Muscle of back (tissue), 11 donors: ENCODE results near the gene TXNDC17. TPM values are rescaled to one million over a fixed set of nuclear protein-coding genes. Genes with fewer than 3 reads are reported as not detected.
"Not testable (repeated sequence)": the region's sequence is repeated elsewhere in the genome, so short reads cannot be mapped to it uniquely, and the experiment has no call there.

ENCODE experiments used
- DNase-seq, 3 donors: peaks; one replicate each; pipeline versions ENCODE4 v3.0.0 to v3.0.0-alpha.2; 2013
- polyA plus RNA-seq, 10 donors: library from polyadenylated mRNA; unstranded; fragments of 120-200 nt; gene quantifications; one replicate each; pipeline ENCODE4 v1.2.1, GENCODE V29; 2013; ENCODE audit not compliant: insufficient read length in 10 of 10

Gene TXNDC17
- polyA plus RNA-seq, 10 donors: 45.2 to 74.2 (median 52.4) TPM

GRCh38 chr17:6633263-6633662 lies 7.6 kb upstream of the TXNDC17 start:
- DNase-seq: no peak

GRCh38 chr17:6636105-6636504 lies 4.8 kb upstream of the TXNDC17 start:
- DNase-seq: no peak

DNA sequence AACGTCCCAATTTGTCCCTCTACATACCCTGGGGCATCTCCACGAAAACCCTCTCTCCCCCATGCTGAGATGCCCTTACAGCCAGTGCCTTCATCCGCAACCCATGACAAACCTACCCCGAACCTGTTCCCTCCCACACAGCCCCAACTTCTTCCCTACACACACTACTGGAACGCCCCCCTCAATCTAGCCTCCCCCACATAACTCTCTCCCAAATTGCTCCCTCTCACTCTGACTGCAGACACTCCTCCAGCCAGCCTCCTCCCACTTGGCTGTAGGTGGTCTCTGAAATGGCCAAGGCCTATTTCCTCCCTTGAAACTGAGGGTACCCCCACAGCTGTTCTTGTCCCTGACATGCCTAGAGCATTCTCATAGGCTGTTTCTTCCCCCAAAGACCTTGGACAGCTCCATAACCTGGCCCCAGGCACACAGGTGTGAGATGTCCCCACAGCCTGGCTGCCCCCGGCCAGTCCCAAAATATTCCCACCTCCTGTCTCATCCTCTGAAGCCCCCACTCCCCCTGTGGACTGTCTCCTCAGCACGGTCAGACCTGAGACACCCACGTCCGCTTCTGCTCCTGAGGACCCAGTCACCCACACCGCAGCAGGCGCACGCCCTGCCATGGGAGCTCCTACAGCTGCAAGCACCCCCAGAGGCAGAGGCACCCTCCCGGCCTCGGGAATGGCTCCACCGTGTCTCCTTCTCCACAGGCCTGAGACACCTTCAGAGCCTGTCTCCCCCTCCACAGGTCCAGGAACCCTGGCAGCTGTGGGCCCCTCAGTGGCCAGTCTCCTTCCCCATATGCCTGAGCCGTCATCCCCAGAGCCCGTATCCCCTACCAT lies 4.0 kb upstream of the TXNDC17 start:
- no peak for DNase-seq

DNA sequence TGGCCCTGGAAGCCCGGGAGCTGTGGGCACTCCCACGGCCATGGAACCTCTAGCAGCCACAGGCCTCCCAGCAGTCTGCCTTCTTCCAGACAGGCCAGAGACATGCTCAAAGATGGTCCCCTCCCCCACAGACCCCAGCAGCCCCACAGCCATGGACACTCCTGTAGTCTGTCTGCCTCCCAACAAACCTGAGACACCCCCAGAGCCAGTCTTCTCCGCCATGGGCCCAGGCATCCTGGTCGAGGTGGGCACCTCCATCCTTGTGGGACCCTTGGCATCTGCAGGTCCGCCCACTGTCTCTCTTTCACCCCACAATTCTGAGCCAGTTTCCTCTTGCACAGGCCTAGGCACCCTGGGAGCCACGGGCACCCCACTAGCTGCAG lies 3.4 kb upstream of the TXNDC17 start:
- DNase-seq: no peak

- no peak for DNase-seq
Measured at GRCh38 chr17:6638046-6638908, 2.6 kb upstream of the TXNDC17 start.

DNA sequence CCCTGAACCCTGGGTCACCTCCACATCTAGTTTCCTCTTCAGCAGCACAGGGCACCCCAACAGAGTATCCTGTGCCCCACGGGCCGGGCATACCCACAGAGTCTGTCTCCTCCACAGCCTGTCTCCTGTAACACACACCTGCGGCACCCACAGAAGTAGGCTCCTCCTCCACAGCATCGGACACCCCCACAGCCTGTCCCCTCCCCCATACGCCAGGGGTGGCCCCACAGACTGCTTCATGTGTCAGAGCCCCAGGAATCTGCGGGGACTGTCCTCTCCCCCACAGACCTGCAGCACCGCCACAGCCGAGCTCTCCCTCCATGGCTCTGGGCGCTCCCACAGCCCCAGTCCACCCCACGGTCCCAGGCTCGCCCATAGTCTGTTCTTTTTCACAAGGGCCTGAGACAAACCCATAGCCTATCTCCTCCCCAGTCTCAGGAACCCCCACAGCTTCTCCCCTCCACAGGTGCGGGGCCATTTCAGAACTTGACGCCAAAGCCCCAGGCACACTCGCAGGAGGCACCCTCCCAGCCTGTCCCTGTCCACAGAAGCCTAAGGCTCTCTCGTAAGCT lies 1.8 kb upstream of the TXNDC17 start:
- DNase-seq: no peak

DNA sequence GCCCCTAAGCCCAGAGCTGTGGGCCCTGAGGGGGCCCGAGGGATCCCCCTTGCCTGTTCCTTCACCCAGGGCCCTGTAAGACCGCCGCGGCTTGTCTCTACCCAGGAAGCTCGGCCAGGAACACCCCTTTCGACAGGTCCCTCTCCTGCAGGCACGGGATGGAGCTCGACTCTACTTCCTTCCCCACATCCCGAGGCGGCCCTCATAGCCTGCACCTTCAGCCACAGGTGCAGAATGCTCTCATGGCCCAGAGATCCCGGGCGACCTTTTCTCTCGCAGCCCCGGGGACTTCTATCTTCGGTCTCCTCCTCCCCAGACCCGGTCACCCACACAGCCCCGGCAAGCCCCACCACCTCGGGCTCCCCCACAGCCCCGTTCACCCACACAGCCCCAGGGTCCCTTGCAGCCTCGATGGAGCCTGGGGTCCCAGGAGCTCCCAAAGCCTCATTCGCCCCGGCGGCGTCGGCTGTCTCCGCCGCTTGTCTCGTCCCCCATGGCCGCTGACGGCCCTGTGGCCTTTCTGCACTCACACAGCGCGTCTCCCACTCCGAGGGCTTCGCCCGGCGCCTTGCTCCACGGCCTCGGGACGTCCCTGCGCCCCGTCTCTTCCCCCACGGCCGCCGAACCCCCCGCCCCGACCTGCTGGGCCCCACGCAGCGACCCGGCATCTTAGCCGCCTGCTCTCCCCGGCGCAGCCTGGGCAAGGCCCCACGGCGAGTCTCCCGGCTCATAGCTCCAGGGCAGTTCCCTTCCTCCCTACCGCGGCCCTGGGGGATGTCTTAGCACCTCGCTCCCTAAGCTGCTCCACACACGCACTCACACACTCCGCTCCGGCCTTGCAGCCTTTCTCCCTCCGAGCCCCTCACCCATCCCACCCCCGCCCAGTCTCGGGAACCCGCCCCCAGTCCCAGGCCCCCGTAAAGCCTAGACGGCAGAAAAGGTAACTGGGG lies 999 bp upstream of the TXNDC17 start:
- DNase-seq: no peak

DNA sequence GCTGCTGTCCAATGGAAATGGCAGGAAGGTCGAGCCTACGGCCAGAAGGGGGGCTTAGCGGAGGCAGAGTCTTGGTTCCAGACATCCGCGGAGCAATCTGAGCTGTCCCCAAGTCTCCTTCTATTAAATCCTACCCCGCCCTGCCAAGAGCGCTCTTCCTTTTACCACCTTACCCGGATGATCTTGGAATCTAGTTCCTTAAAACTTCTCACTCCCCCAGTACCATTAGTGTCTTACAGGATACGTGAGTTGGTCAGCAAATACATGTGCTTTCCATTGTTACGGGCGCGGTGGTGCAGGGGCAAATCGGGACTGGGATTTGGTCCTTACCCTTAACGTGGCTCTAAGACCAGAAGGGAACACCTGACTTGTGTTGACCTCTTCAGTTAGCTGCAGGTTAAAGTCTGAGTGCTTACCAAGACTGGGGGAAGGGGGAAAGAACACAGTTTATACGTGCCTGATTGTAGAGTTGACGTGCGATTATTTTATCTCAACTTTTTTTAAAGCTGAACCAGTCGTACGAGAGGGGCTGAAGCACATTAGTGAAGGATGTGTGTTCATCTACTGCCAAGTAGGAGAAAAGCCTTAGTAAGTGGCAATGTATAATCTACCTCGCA lies 495 bp downstream of the TXNDC17 start:
- peak in 1 of 3 donors; percentile 5 for DNase-seq

- no peak for DNase-seq
Measured at GRCh38 chr17:6642592-6642991, 1.7 kb downstream of the TXNDC17 start.

DNA sequence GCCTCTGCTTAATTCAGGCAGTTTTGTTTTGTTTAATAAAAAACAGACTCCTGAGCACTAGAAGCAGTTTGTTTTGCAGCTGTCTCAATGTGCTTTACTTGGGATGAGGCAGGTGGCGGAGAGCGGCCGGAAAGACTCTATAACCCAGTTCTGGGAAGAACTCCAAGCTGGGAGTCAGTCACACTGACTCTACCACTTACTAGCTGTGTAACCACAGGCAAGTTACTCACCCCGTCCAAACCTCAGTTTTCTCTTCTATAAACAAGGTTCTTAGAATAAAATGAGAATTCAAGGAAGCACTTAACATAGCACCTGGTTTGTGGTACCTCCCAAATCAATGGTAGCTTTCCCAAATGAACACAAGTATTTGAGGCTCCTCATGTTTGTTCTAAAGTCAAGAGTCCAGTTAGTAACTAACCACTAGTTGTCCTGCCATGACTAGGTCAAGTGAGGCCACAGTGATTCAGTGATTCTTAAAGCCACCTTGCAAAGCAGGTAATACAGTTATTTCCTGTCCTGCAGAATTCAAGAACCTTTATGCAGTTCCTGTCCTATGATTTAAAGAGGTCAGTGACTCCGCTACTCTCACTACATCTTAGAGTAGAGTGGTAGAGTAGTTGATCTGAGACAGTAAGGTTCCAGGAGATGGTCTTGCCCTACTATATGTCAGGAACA lies 2.7 kb downstream of the TXNDC17 start:
- DNase-seq: peak in 1 of 3 donors; percentile 60

DNA sequence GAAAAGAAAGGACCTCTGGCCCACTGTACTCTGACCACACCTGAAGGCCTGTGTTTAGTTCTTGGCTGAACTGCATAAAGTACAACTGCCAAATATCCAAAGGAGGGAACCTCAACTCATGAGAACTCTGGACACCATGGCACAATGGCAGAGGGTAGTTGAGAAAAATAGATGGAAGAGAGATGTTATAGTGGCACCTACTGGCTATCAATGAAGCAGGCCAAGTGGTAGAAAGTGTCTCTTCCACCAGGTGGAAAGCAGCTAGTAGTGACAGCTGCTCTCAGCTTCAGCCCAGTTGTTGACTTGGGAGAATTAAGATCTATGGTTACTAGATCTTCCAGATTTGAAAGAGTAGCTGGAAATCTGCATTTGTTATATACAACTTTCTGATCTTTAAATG lies 7.3 kb downstream of the TXNDC17 start:
- DNase-seq: no peak

DNA sequence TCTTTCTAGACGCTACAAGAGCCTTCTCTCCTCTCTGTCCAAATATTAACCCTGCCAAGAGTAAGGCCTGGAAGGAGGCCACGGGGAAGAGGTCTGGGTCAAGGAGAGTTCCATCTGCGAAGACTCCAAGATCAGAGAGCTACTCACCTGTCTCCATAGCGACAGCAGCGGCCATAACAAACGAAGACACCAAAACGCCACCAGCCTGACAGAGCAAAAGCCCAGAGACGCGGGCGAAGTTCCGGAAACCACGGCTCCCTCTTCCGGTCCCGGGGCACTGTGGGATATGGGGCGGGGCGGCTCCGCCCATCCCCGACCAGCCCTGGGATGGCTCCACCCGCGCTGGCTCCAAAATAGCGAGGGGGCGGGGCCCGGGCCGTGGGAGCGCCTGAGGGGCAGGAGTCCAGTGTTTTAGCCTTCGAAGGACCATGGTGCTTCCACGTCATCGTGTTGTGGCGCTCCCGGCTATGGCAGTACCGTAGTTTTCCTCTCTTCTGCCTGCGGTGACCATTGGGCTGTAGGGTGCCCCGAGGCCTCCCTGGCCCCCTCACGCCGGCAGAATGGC lies 10.6 kb downstream of the TXNDC17 start, which contains the start of the genes C17orf100 and MED31:
C17orf100 (plus strand) TSS at position 409 of the 565 bp plus-strand sequence; CDS start at position 561, 152 bp downstream.
MED31 (minus strand) TSS at position 252 of the 565 bp plus-strand sequence; CDS start at position 175, 77 bp downstream.
- DNase-seq: peak; percentile 92 to 96 (median 92)

GRCh38 chr17:6651919-6652452 lies 11.1 kb downstream of the TXNDC17 start:
- DNase-seq: peak; percentile 25 to 83 (median 63)

DNA sequence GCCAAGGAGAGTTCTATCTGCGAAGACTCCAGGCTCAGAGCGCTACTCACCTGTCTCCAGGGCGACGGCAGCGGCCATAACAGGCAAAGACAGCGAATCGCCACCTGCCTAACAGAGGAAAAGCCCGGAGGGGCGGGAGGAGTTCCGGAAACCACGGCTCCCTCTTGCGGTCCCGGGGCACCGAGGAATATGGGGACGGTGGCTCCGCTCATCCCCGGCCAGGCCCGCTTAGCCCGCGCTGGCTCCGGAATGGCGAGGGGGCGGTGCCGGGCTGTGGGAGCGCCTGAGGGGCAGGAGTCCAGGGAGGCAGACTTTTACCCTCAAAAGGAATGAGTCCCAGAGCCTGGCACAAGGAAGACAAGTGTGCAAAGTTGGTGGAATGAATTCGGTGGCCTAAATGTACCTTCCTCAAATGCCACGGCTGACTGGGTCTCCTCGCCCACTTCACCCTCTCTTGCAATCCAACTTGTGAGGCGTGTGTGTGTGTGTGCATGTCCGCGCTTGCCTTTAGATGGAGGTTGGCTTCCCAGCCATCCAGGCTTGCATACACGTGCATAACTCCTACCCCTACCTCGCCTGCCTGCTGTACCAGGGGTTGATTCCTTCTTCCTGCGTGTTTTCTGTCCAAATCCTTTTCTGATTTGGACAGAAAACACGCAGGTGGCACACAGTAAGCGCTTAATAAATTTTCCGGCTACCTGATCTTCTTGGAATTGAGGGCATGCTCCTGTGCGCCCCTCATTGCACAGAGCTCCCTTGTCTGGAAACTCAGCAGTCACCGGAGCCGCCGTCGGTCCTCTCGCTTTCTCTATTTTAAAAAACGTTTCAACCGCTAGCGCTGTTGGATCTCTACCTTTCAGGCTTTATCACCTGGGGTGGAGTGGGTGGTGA lies 14.2 kb downstream of the TXNDC17 start:
- peak in 1 of 3 donors; percentile 26 for DNase-seq

DNA sequence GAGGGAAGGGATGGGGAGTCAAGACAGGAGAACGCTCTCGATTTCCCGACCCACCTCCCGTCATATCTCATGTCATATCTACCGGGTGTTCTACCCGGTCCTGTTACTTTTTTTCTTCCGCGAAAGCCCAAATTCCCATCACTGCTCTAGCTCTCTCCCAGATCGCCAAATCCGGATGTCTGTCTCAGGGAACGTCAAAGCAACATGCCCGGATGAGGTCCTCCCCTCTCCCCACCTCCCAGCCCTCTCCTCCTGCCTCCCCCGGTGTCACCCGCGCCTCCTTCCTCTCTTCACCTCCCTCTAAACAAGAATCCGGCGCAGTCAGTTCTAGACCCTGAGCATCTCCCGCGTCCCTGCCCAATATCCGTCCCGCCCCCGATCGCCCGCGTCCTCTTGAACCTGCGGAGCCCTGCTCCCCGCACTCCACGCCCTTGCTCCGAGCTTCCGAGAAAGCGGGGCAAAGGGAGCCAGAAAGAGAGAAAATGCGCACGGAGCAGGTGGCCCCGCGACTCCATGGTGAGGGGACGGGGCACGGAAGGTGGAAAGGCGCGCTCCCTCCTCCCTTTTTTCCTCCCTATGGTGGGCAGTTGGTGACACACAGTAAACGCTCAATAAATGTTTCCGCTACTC lies 15.0 kb downstream of the TXNDC17 start:
- not testable (repeated sequence) for DNase-seq

DNA sequence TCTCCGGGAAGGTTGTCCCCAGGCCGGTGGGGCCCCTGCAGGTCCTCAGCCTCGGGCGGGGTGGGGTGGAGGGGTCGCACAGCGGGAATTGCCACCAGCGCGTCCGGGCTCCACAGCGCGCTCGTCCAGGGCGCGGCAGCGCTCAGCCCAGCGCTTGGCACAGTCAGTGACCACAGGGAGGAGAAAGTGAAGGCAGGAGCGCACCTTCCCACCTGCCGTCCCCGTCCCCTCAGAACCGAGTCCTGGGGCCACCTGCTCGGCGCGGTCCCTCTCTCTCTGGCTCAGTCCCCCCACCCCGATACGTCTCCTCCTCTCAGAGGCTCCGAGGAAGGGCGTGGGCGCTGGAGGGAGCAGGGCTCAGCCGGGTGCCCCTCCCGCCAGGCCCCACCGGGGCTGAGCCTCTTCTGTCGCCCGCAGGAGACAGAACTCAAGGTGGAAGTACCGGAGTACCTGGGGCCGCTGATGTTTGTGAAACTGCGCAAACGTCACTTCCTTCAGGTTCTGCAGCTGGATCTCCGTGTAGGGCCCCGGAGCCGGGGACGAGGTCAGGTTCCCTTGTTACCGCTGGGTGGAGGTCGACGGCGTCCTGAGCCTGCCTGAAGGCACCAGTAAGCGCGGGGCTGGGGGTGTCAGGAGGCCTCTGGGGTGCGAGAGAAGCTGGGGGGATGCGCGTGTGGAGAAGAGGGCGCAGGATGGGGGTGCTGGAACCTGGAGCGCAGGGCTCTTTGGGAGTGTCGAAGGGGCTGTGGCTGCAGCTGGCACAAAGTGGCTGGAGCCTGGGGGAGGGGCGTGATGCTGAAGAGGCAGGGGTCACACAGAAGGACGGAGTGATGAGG lies 16.2 kb downstream of the TXNDC17 start:
- DNase-seq: not testable (repeated sequence)
